ENCODE measurements around the gene ERGIC1. TPM values are rescaled to one million over a fixed set of nuclear protein-coding genes. Genes with fewer than 3 reads are reported as not detected.

ERGIC1 gene
- total and polyA plus RNA-seq, 2 of the 13 experiments (the other 11 are each of a cell fraction or from before 2014, with no cell fraction given): 78.5 to 184 TPM

GRCh38 chr5:172958331-172959046, 124.4 kb downstream of the ERGIC1 start (continued):
- TF ChIP-seq ZFAT (CRISPR knock-in tag; conservative IDR thresholded peaks at IDR 0.05): no peak
- TF ChIP-seq PAWR (CRISPR knock-in tag; IDR thresholded peaks at IDR 0.05; ENCODE audit: borderline replicate concordance): no peak
- TF ChIP-seq ZMAT3 (CRISPR knock-in tag; conservative IDR thresholded peaks at IDR 0.05): no peak
- TF ChIP-seq HDAC1 (CRISPR knock-in tag; IDR thresholded peaks at IDR 0.05): 0 out of 2 replicates have a peak, but pooled peaks have one; percentile 3
- TF ChIP-seq ZNF839 (CRISPR knock-in tag; IDR thresholded peaks at IDR 0.05; ENCODE audit: borderline replicate concordance): no peak; the same call in 1 of the 2 replicates
- no peak for TF ChIP-seq ZNF292 (CRISPR knock-in tag; IDR thresholded peaks at IDR 0.05; ENCODE audit: borderline replicate concordance, low read depth)
- no peak for TF ChIP-seq ZNF547 (CRISPR knock-in tag; IDR thresholded peaks at IDR 0.05)
- no peak for TF ChIP-seq ZSCAN5A (CRISPR knock-in tag; IDR thresholded peaks at IDR 0.05; ENCODE audit: borderline replicate concordance)
- TF ChIP-seq HOXA7 (CRISPR knock-in tag; IDR thresholded peaks at IDR 0.05): no peak
- TF ChIP-seq NFAT5 (CRISPR knock-in tag; IDR thresholded peaks at IDR 0.05): no peak
- TF ChIP-seq ZBTB39 (CRISPR knock-in tag; IDR thresholded peaks at IDR 0.05): no peak
- TF ChIP-seq ZNF792 (CRISPR knock-in tag; IDR thresholded peaks at IDR 0.05): no peak
- TF ChIP-seq ZNF788 (CRISPR knock-in tag; IDR thresholded peaks at IDR 0.05; ENCODE audit: borderline replicate concordance): no peak
- no peak for TF ChIP-seq E2F5 (CRISPR knock-in tag; conservative IDR thresholded peaks at IDR 0.05)
- TF ChIP-seq FLYWCH1 (CRISPR knock-in tag; IDR thresholded peaks at IDR 0.05): no peak
- TF ChIP-seq ZNF235 (CRISPR knock-in tag; IDR thresholded peaks at IDR 0.05; ENCODE audit: borderline replicate concordance): 0 out of 2 replicates have a peak, but pooled peaks have one; percentile 0
- peak; percentile 17; the same call in 1 of the 2 replicates for TF ChIP-seq ZNF543 (CRISPR knock-in tag; IDR thresholded peaks at IDR 0.05)
- no peak for TF ChIP-seq SRSF9 (IDR thresholded peaks at IDR 0.05; ENCODE audit: borderline replicate concordance, insufficient read depth, low read depth, low read length, poor library complexity, severe bottlenecking)
- TF ChIP-seq ZNF468 (CRISPR knock-in tag; IDR thresholded peaks at IDR 0.05): 0 out of 2 replicates have a peak, but pooled peaks have one; percentile 36
- TF ChIP-seq ZSCAN22 (CRISPR knock-in tag; IDR thresholded peaks at IDR 0.05): no peak
